ENCODE measurements around the gene CDC45.
"Not testable (repeated sequence)": the region's sequence is repeated elsewhere in the genome, so short reads cannot be mapped to it uniquely, and the experiment has no call there.

- not testable (repeated sequence) for TF ChIP-seq CTCF (IDR thresholded peaks at IDR 0.05; ENCODE audit: low read depth, low read length, poor library complexity, severe bottlenecking); EZH2phosphoT487 (IDR thresholded peaks at IDR 0.05; ENCODE audit: borderline replicate concordance, low read length)
Measured at GRCh38 chr22:19531327-19531726, 51.6 kb downstream of the CDC45 start.
